A549 (cell line): ENCODE measurements around the gene SUCLA2.

Experiments used
- EP300 ChIP-seq, 2 experiments: fragments of >200 bp; sonication (Bioruptor Twin); formaldehyde crosslinking; IDR thresholded peaks; 2 replicates in 1 of 2; 3 replicates in 1 of 2; pipeline ENCODE4 v1.6.1; 2016 to 2017
- JUN ChIP-seq, 2 experiments: fragments of >200 bp; sonication (Bioruptor Twin); formaldehyde crosslinking; IDR thresholded peaks; 2 replicates in 1 of 2; 3 replicates in 1 of 2; pipeline ENCODE4 v1.6.1; 2016 to 2017
- MAZ ChIP-seq: fragments of 150-350 bp; IDR thresholded peaks from 2 replicates; pipeline ENCODE4 v1.6.1; 2014; ENCODE audit warnings: antibody characterized with exemption, low read depth, low read length, borderline replicate concordance
- NPAS2 ChIP-seq: fragments of 250-450 bp; sonication (Bioruptor Pico); IDR thresholded peaks from 2 replicates; pipeline ENCODE4 v1.8.0; 2022; ENCODE audit warnings: mild to moderate bottlenecking, moderate library complexity, borderline replicate concordance
- PBX3 ChIP-seq: IDR thresholded peaks from 2 replicates; pipeline ENCODE4 v1.6.1; 2012
- PHF8 ChIP-seq: fragments of 200-600 bp; sonication (generic); IDR thresholded peaks from 2 replicates; pipeline ENCODE4 v1.6.1; 2016; ENCODE audit warnings: low read depth, mild to moderate bottlenecking, antibody characterized with exemption, moderate library complexity, borderline replicate concordance
- POLR2A ChIP-seq: IDR thresholded peaks from 2 replicates; pipeline ENCODE4 v1.6.1; 2012; ENCODE audit warnings: mild to moderate bottlenecking, low read length
- RFX5 ChIP-seq: fragments of 450-650 bp; IDR thresholded peaks from 2 replicates; pipeline ENCODE4 v1.7.1; 2014; ENCODE audit warnings: antibody characterized with exemption, mild to moderate bottlenecking, moderate library complexity
- SMC3 ChIP-seq: fragments of >200 bp; sonication (Bioruptor Twin); formaldehyde crosslinking; IDR thresholded peaks from 3 replicates; pipeline ENCODE4 v1.6.1; 2018; ENCODE audit warnings: inconsistent platforms
- SREBF2 ChIP-seq: fragments of 450-650 bp; IDR thresholded peaks from 2 replicates; pipeline ENCODE4 v1.6.1; 2014; ENCODE audit warnings: mild to moderate bottlenecking, moderate library complexity
- ZC3H11A ChIP-seq: fragments of 450-650 bp; IDR thresholded peaks from 2 replicates; pipeline ENCODE4 v1.6.1; 2014; ENCODE audit warnings: antibody characterized with exemption, mild to moderate bottlenecking
- TF ChIP-seq, protein P1 (sequence below): fragments of >200 bp; sonication (Bioruptor Twin); formaldehyde crosslinking; IDR thresholded peaks from 3 replicates; pipeline ENCODE4 v1.5.1; 2016
- TF ChIP-seq, protein P2 (sequence below): IDR thresholded peaks from 2 replicates; pipeline ENCODE4 v1.6.1; 2012; ENCODE audit warnings: low read depth, borderline replicate concordance
- TF ChIP-seq, protein P3 (sequence below): IDR thresholded peaks from 2 replicates; pipeline ENCODE4 v1.6.1; 2012

DNA sequence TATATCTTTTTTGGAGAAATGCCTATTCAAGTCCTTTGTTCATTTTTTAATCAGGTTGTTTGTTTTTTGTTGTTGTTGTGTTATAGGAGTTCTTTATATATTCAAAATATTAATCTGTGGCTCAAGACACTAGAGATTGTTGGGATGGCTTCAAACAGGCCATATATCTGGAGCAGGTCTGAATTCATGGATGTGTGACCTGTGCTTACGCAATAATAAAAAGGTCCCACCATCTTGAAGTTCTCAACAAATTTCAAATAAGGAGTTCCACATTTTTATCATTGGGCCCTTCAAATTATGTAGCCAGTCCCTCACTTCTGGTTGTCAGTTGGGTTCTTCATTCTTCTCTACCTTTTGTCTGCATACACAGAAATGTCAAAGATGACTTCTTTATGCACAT, 18.7 kb upstream of the SUCLA2 start:
- TF ChIP-seq, protein P1, sequence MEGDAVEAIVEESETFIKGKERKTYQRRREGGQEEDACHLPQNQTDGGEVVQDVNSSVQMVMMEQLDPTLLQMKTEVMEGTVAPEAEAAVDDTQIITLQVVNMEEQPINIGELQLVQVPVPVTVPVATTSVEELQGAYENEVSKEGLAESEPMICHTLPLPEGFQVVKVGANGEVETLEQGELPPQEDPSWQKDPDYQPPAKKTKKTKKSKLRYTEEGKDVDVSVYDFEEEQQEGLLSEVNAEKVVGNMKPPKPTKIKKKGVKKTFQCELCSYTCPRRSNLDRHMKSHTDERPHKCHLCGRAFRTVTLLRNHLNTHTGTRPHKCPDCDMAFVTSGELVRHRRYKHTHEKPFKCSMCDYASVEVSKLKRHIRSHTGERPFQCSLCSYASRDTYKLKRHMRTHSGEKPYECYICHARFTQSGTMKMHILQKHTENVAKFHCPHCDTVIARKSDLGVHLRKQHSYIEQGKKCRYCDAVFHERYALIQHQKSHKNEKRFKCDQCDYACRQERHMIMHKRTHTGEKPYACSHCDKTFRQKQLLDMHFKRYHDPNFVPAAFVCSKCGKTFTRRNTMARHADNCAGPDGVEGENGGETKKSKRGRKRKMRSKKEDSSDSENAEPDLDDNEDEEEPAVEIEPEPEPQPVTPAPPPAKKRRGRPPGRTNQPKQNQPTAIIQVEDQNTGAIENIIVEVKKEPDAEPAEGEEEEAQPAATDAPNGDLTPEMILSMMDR = no peak
- TF ChIP-seq, protein P2, sequence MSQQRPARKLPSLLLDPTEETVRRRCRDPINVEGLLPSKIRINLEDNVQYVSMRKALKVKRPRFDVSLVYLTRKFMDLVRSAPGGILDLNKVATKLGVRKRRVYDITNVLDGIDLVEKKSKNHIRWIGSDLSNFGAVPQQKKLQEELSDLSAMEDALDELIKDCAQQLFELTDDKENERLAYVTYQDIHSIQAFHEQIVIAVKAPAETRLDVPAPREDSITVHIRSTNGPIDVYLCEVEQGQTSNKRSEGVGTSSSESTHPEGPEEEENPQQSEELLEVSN = no peak
- TF ChIP-seq PHF8 = no peak
- TF ChIP-seq MAZ = no peak
- no peak for TF ChIP-seq RFX5
- no peak for TF ChIP-seq EP300 (IDR thresholded peaks at IDR 0.05)
- TF ChIP-seq JUN (IDR thresholded peaks at IDR 0.05) = no peak
- no peak for TF ChIP-seq POLR2A
- TF ChIP-seq, protein P3, sequence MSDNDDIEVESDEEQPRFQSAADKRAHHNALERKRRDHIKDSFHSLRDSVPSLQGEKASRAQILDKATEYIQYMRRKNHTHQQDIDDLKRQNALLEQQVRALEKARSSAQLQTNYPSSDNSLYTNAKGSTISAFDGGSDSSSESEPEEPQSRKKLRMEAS = no peak
- TF ChIP-seq NPAS2 (CRISPR knock-in tag) = no peak
- no peak for TF ChIP-seq PBX3
- no peak for TF ChIP-seq SMC3
- TF ChIP-seq ZC3H11A = no peak
- no peak for TF ChIP-seq SREBF2
